K562 (cell line): ENCODE measurements around the gene IL20. TPM values are rescaled to one million over a fixed set of nuclear protein-coding genes. Genes with fewer than 3 reads are reported as not detected.

Experiments
- ASH1L ChIP-seq: fragments of 450-650 bp; IDR thresholded peaks from 2 replicates; pipeline ENCODE4 v1.6.1; 2018; ENCODE audit warnings: borderline replicate concordance, mild to moderate bottlenecking, low read depth; ENCODE audit not compliant: partially characterized antibody
- ATF7 ChIP-seq: fragments of 450-650 bp; IDR thresholded peaks from 2 replicates; pipeline ENCODE4 v1.7.1; 2014; ENCODE audit warnings: mild to moderate bottlenecking, moderate library complexity
- BACH1 ChIP-seq: fragments of 200-800 bp; sonication (Bioruptor generic); IDR thresholded peaks from 2 replicates; pipeline ENCODE4 v1.6.1; 2016; ENCODE audit warnings: missing genetic modification characterization, missing compliant biosample characterization
- BRCA1 ChIP-seq, 2 experiments: fragments of 450-650 bp in 1 of 2; sonication (generic) in 1 of 2; formaldehyde crosslinking in 1 of 2; IDR thresholded peaks; 2 replicates each; pipeline versions ENCODE4 v1.5.0 to v1.6.1; 2017 to 2020; ENCODE audit warnings: mild to moderate bottlenecking in 1 of 2, missing genetic modification reagents in 1 of 2
- EWSR1 ChIP-seq: fragments of 450-650 bp; IDR thresholded peaks from 2 replicates; pipeline ENCODE4 v1.6.1; 2018; ENCODE audit warnings: borderline replicate concordance, mild to moderate bottlenecking, low read depth, moderate library complexity; ENCODE audit not compliant: partially characterized antibody
- PTRF ChIP-seq: fragments of 450-650 bp; IDR thresholded peaks from 2 replicates; pipeline ENCODE4 v1.6.1; 2016; ENCODE audit warnings: mild to moderate bottlenecking, missing genetic modification characterization, missing compliant biosample characterization
- SAFB2 ChIP-seq: fragments of 200-400 bp; formaldehyde crosslinking; IDR thresholded peaks from 2 replicates; pipeline ENCODE4 v1.6.1; 2018; ENCODE audit warnings: borderline replicate concordance, low read length, low read depth, moderate library complexity; ENCODE audit not compliant: severe bottlenecking
- SAP30 ChIP-seq: fragments of 200-600 bp; sonication (generic); IDR thresholded peaks from 2 replicates; pipeline ENCODE4 v1.6.1; 2012; ENCODE audit warnings: borderline replicate concordance, low read depth, mild to moderate bottlenecking, moderate library complexity, low read length, control low read depth, inconsistent platforms; ENCODE audit not compliant: insufficient read depth, poor library complexity, severe bottlenecking
- TAF1 ChIP-seq: IDR thresholded peaks from 2 replicates; pipeline ENCODE4 v1.6.1; 2011; ENCODE audit warnings: mild to moderate bottlenecking, low read length, moderate library complexity; ENCODE audit not compliant: insufficient read depth, control insufficient read depth, severe bottlenecking; ENCODE audit errors: extremely low read depth
- ZNF77 ChIP-seq: fragments of 250-450 bp; sonication (Bioruptor Pico); IDR thresholded peaks from 2 replicates; pipeline ENCODE4 v1.5.0; 2020
- polyA plus RNA-seq, 8 experiments: library from polyadenylated mRNA; depleted of rRNA in 4 of 8; stranded (reverse) in 5 of 8; unstranded in 3 of 8; fragments of >200 nt; fragmentation: Nextera tagmentation in 2 of 8; fragmentation: Illumina TruSeq in 1 of 8; extraction: Ambion mirVana in 2 of 8; extraction: Trizol in 1 of 8; gene quantifications; 2 replicates each; pipeline versions ENCODE4 v1.2.1 to v1.2.3, GENCODE V29; 2011 to 2014; ENCODE audit warnings: inconsistent platforms in 1 of 8, missing spikeins in 1 of 8
- total RNA-seq, 7 experiments: library from RNA; depleted of rRNA in 6 of 7; stranded (reverse); fragments of >200 nt in 6 of 7; fragmentation: Illumina TruSeq in 2 of 7; extraction: Trizol in 2 of 7; gene quantifications; 2 replicates each; pipeline versions ENCODE4 v1.2.1 to v1.2.3, GENCODE V29; 2011 to 2021; ENCODE audit warnings: low replicate concordance in 1 of 7
- TF ChIP-seq, protein P1 (sequence below): fragments of 450-650 bp; IDR thresholded peaks from 2 replicates; pipeline ENCODE4 v1.6.1; 2016
- TF ChIP-seq, protein P2 (sequence below): sonication (generic); formaldehyde crosslinking; IDR thresholded peaks from 2 replicates; pipeline ENCODE4 v1.8.0; 2022; ENCODE audit warnings: mild to moderate bottlenecking, missing genetic modification reagents
- TF ChIP-seq, protein P3 (sequence below): sonication (generic); formaldehyde crosslinking; IDR thresholded peaks from 2 replicates; pipeline ENCODE4 v1.8.0; 2023; ENCODE audit warnings: mild to moderate bottlenecking, missing genetic modification reagents
- TF ChIP-seq, protein P4 (sequence below), 2 experiments: fragments of 450-650 bp in 1 of 2; sonication (generic) in 1 of 2; formaldehyde crosslinking in 1 of 2; IDR thresholded peaks in 1 of 2; conservative IDR thresholded peaks in 1 of 2; 2 replicates each; pipeline versions ENCODE4 v1.6.1 to v1.8.1; 2016 to 2023; ENCODE audit warnings: mild to moderate bottlenecking in 2 of 2, moderate library complexity in 2 of 2, inconsistent platforms in 1 of 2, missing genetic modification reagents in 1 of 2
- TF ChIP-seq, protein P5 (sequence below), 2 experiments: fragments of 200-800 bp in 1 of 2; sonication (Bioruptor generic) in 1 of 2; sonication (generic) in 1 of 2; formaldehyde crosslinking in 1 of 2; IDR thresholded peaks in 1 of 2; conservative IDR thresholded peaks in 1 of 2; 2 replicates each; pipeline versions ENCODE4 v1.5.0 to v1.6.1; 2016 to 2020; ENCODE audit warnings: missing compliant biosample characterization in 1 of 2, missing genetic modification characterization in 1 of 2, missing genetic modification reagents in 1 of 2
- TF ChIP-seq, protein P6 (sequence below): fragments of 450-650 bp; formaldehyde crosslinking; IDR thresholded peaks from 2 replicates; pipeline ENCODE4 v1.4.0; 2020; ENCODE audit warnings: mild to moderate bottlenecking, moderate library complexity

IL20 gene
- total and polyA plus RNA-seq, 9 of the 15 experiments (the other 6 are each of a cell fraction or from before 2014, with no cell fraction given): not detected

DNA sequence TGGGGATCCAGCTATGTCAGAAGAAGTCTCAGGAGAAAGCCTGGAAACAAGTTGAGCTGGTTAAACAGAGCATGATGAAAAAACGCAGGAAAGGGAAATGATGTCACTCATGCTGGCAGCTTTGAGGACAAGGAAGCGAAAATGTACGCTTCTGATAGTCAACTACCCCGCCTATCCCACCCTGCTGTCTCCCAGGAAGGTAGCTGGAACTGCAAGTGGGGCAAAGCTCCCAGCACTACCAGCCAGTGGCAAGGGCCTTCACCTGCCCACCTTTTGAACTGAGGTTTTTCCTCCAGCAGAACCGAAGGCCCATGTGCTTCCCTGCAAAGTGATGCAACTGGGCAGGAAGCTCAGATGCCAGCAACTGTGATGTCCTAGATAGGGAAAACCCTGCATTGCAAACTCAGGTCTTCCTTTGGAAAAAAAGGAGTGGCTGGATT, 6.3 kb upstream of the IL20 start (continued):
- no peak for TF ChIP-seq BACH1 (tag)
- TF ChIP-seq, protein P1, sequence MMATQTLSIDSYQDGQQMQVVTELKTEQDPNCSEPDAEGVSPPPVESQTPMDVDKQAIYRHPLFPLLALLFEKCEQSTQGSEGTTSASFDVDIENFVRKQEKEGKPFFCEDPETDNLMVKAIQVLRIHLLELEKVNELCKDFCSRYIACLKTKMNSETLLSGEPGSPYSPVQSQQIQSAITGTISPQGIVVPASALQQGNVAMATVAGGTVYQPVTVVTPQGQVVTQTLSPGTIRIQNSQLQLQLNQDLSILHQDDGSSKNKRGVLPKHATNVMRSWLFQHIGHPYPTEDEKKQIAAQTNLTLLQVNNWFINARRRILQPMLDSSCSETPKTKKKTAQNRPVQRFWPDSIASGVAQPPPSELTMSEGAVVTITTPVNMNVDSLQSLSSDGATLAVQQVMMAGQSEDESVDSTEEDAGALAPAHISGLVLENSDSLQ: peak; percentile 20; the same call in 1 of the 2 replicates
- TF ChIP-seq BRCA1 (IDR thresholded peaks at IDR 0.05): no peak
- TF ChIP-seq BRCA1 (CRISPR knock-in tag; IDR thresholded peaks at IDR 0.05): no peak
- TF ChIP-seq SAFB2: no peak
- no peak for TF ChIP-seq TAF1
- TF ChIP-seq PTRF (tag): no peak
- no peak for TF ChIP-seq ASH1L
- no peak for TF ChIP-seq EWSR1
- peak; percentile 47; the same call in 1 of the 2 replicates for TF ChIP-seq ATF7
- TF ChIP-seq, protein P2, sequence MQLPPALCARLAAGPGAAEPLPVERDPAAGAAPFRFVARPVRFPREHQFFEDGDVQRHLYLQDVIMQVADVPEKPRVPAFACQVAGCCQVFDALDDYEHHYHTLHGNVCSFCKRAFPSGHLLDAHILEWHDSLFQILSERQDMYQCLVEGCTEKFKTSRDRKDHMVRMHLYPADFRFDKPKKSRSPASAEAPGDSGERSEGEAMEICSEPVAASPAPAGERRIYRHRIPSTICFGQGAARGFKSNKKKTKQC (CRISPR knock-in tag): no peak
- TF ChIP-seq, protein P3, sequence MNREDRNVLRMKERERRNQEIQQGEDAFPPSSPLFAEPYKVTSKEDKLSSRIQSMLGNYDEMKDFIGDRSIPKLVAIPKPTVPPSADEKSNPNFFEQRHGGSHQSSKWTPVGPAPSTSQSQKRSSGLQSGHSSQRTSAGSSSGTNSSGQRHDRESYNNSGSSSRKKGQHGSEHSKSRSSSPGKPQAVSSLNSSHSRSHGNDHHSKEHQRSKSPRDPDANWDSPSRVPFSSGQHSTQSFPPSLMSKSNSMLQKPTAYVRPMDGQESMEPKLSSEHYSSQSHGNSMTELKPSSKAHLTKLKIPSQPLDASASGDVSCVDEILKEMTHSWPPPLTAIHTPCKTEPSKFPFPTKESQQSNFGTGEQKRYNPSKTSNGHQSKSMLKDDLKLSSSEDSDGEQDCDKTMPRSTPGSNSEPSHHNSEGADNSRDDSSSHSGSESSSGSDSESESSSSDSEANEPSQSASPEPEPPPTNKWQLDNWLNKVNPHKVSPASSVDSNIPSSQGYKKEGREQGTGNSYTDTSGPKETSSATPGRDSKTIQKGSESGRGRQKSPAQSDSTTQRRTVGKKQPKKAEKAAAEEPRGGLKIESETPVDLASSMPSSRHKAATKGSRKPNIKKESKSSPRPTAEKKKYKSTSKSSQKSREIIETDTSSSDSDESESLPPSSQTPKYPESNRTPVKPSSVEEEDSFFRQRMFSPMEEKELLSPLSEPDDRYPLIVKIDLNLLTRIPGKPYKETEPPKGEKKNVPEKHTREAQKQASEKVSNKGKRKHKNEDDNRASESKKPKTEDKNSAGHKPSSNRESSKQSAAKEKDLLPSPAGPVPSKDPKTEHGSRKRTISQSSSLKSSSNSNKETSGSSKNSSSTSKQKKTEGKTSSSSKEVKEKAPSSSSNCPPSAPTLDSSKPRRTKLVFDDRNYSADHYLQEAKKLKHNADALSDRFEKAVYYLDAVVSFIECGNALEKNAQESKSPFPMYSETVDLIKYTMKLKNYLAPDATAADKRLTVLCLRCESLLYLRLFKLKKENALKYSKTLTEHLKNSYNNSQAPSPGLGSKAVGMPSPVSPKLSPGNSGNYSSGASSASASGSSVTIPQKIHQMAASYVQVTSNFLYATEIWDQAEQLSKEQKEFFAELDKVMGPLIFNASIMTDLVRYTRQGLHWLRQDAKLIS (CRISPR knock-in tag): no peak
- no peak for TF ChIP-seq SAP30
- no peak for TF ChIP-seq ZNF77 (CRISPR knock-in tag)
- TF ChIP-seq, protein P4, sequence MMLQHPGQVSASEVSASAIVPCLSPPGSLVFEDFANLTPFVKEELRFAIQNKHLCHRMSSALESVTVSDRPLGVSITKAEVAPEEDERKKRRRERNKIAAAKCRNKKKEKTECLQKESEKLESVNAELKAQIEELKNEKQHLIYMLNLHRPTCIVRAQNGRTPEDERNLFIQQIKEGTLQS (IDR thresholded peaks at IDR 0.05): peak; percentile 70
- TF ChIP-seq, protein P4 (CRISPR knock-in tag; conservative IDR thresholded peaks at IDR 0.05): no peak
- TF ChIP-seq, protein P5, sequence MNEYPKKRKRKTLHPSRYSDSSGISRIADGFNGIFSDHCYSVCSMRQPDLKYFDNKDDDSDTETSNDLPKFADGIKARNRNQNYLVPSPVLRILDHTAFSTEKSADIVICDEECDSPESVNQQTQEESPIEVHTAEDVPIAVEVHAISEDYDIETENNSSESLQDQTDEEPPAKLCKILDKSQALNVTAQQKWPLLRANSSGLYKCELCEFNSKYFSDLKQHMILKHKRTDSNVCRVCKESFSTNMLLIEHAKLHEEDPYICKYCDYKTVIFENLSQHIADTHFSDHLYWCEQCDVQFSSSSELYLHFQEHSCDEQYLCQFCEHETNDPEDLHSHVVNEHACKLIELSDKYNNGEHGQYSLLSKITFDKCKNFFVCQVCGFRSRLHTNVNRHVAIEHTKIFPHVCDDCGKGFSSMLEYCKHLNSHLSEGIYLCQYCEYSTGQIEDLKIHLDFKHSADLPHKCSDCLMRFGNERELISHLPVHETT (CRISPR knock-in tag; conservative IDR thresholded peaks at IDR 0.05 in 1 of 2, IDR thresholded peaks at IDR 0.05 in 1 of 2): no peak
- TF ChIP-seq, protein P6, sequence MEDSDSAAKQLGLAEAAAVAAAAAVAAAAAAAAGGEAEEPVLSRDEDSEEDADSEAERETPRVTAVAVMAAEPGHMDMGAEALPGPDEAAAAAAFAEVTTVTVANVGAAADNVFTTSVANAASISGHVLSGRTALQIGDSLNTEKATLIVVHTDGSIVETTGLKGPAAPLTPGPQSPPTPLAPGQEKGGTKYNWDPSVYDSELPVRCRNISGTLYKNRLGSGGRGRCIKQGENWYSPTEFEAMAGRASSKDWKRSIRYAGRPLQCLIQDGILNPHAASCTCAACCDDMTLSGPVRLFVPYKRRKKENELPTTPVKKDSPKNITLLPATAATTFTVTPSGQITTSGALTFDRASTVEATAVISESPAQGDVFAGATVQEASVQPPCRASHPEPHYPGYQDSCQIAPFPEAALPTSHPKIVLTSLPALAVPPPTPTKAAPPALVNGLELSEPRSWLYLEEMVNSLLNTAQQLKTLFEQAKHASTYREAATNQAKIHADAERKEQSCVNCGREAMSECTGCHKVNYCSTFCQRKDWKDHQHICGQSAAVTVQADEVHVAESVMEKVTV (CRISPR knock-in tag): no peak
